ENCODE data around the gene TBC1D21.

DNA sequence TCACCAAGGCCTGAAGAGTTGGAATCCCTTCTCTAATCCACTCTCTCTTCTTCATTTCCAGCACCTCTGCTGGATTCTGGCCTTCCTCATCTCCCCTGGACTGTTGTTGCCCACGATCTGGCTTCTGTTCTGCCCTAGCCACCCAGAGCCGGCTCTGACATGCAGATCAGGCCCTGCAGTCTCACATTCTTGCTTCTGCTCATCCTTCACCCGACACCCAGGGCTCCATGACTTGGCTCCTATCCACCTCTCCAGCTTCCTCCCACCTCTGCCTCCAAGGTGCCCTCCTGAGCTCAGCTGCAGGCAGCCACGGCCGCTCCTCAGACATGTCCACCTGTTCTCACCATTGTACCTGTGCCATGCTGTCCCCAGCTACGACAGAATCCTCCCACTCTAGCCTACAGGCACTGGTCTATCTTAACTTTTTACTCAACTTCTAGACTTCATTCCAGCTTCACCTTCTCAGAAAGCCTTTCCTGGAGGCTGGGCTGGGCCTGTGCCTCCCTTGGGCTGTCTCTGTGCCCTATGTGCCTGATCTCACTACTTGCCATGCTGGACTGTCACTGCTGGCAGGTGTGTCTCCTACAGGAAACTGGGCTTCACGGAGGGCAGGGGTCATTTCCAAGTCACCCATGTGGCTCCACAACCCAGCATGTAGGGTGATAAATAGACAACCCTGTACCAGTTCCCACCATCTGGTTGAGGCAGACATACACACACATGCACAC, 16.0 kb upstream of the TBC1D21 start:
- TF ChIP-seq, protein P1, sequence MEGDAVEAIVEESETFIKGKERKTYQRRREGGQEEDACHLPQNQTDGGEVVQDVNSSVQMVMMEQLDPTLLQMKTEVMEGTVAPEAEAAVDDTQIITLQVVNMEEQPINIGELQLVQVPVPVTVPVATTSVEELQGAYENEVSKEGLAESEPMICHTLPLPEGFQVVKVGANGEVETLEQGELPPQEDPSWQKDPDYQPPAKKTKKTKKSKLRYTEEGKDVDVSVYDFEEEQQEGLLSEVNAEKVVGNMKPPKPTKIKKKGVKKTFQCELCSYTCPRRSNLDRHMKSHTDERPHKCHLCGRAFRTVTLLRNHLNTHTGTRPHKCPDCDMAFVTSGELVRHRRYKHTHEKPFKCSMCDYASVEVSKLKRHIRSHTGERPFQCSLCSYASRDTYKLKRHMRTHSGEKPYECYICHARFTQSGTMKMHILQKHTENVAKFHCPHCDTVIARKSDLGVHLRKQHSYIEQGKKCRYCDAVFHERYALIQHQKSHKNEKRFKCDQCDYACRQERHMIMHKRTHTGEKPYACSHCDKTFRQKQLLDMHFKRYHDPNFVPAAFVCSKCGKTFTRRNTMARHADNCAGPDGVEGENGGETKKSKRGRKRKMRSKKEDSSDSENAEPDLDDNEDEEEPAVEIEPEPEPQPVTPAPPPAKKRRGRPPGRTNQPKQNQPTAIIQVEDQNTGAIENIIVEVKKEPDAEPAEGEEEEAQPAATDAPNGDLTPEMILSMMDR (IDR thresholded peaks at IDR 0.05), result no peak
- no peak for TF ChIP-seq EP300 (IDR thresholded peaks at IDR 0.05)
- TF ChIP-seq POLR2A (IDR thresholded peaks at IDR 0.05), result no peak
- TF ChIP-seq POLR2AphosphoS5 (IDR thresholded peaks at IDR 0.05), result no peak
